Bone marrow (tissue), 2 donors: Measurements from ENCODE around the gene C5orf58.

ENCODE experiments used
- DNase-seq, 2 donors: peaks; one replicate each; lab custom pipeline; 2025; lab: John Stamatoyannopoulos, UW

C5orf58 gene

DNA sequence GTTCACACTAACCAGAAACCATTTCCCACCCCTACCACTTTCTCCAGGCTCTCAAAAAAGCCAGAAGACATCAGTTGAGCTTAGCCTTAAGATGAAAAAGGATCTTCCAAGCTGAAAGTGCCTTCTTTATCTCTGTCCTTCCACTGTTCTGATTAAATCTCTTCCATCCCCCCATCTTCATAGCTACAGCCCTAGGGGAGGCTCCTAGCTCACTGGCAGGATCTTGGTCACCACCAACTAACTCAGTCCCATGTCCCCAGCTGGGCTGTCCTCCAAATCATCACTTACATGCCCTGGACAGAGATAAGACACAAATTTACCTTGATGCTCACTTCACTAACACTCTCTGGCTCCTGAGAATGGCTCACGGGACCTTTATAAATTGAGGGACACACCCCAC is 50.5 kb downstream of the C5orf58 start:
- no peak for DNase-seq

GRCh38 chr5:170284231-170284630 is 51.4 kb downstream of the C5orf58 start:
- DNase-seq = no peak

DNA sequence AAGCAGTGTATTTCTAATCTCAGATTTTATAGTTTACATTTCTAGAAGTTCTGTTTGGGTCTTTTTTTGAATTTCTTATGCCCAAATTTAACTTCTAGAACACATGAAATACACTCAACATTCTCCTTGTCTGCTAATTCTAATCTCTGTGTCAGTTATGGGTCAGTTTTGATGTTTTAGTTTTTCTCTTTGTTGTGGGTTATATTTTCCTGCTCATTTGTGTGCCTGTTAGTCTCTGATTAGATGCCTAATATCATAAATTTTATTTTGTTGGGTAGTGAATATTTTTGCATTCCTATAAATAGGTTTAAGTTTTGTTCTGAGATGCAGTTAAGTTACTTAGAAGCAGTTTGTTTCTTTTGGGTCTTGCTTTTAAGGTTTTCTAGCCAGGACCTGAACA is 52.4 kb downstream of the C5orf58 start:
- no peak for DNase-seq

- no peak for DNase-seq
Observed at GRCh38 chr5:170286386-170286925, 53.7 kb downstream of the C5orf58 start.

GRCh38 chr5:170287532-170287931 is 54.7 kb downstream of the C5orf58 start:
- peak in 1 of 2 donors; percentile 70 for DNase-seq

- no peak for DNase-seq
Observed at GRCh38 chr5:170288151-170288550, 55.4 kb downstream of the C5orf58 start.

DNA sequence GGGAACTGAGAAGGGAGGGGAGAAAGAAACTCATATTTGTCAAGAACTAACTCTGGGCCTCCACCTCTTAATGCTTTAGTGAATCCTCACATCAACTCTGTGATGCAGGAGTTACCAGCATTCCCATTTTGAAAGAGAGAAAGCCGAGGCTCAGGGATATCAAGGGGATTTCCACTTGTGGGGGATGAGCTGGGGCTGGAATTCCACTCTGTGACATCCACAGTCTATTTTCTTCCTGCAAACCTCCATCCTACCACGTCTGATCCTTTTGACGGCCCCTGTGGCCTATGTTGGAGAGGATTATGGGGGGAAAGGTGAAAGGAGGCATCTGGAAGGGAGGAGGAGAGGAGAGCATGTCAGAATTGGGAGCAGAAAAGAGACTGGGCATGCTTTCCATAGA is 55.8 kb downstream of the C5orf58 start:
- no peak for DNase-seq

DNA sequence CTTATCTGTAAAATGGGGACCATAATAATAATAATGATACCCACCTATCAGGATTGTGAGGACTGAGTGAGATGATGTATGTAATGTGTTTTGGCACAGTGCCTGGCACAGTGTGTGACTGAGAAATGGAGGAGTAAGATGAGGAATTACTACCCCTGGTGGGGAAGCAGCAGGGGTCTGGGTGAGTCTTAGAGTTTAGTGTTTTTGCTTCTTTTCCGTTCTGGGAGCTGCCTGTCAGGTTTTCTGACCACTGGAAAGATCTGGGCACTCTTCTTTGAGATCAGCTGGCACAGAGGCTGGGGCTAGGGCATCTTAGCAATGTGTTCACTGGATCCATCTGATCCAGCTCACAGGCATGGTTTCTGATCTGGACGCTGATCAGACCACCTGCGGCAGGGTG is 56.3 kb downstream of the C5orf58 start:
- no peak for DNase-seq

DNA sequence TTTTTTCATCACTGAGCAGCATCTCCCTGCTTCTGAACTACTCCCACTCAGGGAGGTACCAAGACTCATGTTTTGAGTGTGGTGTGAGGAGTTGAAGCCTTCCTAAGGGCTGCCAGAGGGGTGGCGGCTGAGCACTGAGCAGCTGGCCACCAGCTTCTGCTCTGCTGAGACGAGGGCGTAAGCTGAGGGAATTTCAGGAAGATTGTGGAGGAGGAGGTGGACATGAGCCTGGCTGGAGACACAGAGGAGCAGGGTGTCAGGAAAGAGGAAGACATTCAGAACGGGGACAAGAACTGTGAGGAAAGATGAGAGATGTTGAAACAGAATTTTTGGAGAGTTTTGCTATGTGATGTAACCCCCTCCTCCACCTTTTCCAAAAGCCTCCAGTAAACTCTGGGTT is 57.0 kb downstream of the C5orf58 start:
- DNase-seq = no peak

DNA sequence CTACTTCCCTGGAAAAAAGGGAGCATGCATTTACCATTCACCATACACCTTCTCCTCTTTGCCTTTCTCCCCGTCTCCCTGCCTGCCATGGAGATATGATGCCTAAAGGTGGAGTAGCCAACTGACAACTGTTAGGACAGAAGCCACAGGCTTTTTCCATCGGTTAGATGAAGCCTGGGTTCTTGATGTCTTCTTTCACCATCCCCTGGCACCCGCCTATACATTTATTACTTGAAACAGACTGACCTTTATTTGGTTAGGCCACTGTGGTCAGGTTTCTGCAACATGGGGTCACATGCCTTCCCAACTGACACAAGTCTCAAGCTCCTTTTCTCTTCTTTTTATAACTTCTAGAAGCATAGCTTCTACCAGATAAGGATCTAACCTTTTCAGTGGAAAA is 57.7 kb downstream of the C5orf58 start:
- DNase-seq = no peak

DNA sequence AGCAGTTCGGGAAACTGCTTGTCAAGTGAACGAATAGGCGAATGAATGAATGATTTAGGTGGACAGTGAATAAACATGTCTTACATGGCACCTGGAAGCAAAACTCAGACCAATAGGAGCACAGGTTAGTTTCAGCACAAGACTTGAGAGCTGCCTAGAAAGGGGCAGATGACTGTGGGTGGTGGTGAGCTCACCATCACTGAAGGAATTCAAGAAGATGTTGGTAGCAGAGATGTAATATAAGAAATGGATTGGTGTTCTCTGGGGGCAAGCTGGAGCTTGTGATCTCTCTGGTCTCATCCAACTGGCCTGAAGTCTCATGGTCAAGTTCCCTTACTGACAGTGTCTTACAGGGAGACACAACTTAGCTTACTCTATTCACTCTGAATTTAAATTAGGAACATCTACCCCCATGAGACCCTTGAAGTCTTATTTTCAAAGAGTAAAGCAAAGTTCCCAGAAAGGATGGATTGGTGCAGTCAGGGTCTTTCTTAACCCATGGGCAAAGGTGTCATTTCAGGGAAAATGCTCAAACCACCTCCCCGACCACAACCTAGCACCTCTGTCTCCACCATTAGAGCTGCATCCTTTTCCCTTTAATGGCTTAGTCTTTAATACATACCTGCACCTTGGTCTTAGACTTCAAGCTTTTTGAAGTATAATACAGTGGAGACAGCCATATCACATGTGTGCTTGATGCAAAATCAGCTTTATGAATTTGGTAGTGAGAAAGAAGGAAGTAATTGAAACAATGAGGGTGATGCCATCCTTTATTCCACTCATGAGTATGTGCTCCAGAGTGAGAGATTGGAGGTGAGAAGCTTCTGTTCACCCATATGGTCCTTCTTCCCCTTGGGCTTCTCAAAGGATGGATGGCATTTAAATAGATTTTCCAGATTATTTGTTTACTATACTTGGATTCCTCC is 59.7 kb downstream of the C5orf58 start:
- DNase-seq = no peak

DNA sequence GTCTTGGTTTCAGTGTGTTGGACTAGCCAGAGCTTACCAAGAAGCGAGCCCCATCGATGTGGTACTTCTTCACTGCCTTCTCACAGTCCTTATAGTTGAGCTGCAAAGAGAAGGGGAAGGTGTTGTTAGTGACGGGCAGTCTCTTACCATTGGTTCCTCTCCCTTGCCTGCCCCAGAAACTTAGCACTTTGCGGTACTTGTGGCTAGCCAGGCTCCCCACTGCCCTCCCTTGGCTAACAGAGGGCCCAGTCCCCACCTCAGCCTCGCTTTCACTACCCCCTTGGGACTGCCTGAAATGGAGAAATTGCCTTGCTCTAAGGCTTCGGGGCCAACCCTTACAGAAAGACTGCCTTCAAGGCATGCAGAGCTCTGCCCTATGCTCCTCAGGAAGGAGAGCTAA is 60.5 kb downstream of the C5orf58 start:
- peak in 1 of 2 donors; percentile 30 for DNase-seq

DNA sequence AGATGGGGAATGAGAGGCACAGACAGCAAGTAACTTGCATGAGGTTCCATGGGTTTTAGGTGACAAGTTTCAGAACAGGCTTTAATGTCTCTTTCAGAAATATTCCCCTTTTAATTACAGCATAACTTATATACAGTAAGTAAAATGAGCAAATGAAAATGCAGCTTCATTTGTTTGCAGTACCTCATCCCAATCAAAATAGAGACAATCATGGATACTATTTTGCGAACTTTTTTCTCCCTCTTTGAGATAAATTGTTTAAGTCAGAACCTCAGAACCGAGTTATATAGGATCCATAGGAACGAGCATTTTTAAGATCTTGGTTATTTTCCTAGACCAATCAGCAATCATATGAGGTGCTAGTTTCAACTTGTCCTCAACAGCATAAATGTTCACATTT is 61.3 kb downstream of the C5orf58 start:
- no peak for DNase-seq

DNA sequence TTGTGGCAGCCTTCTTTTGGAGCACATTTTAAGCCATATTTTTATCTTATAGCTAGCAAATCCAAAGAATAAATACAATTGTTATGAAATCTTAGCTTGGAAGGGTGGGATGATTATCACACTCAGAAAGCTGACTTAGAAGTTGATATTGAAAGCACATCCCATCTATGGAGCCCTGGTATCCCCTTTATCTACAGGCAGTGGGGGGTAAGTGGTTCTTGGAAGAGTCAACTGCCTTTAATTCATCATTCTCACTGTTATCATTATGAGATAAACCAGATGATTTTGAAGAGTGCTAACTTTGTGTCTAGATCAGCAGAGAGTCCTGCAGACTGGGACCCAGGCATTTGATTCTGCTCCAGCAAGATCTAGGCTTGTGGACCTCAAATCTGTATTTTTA is 61.8 kb downstream of the C5orf58 start:
- no peak for DNase-seq
